ENCODE measurements around the gene CDC7. TPM values are rescaled to one million over a fixed set of nuclear protein-coding genes. Genes with fewer than 3 reads are reported as not detected.

The CDC7 gene
- total RNA-seq, 2 experiments from 2014 or later = 31.1 to 32.0 TPM

DNA sequence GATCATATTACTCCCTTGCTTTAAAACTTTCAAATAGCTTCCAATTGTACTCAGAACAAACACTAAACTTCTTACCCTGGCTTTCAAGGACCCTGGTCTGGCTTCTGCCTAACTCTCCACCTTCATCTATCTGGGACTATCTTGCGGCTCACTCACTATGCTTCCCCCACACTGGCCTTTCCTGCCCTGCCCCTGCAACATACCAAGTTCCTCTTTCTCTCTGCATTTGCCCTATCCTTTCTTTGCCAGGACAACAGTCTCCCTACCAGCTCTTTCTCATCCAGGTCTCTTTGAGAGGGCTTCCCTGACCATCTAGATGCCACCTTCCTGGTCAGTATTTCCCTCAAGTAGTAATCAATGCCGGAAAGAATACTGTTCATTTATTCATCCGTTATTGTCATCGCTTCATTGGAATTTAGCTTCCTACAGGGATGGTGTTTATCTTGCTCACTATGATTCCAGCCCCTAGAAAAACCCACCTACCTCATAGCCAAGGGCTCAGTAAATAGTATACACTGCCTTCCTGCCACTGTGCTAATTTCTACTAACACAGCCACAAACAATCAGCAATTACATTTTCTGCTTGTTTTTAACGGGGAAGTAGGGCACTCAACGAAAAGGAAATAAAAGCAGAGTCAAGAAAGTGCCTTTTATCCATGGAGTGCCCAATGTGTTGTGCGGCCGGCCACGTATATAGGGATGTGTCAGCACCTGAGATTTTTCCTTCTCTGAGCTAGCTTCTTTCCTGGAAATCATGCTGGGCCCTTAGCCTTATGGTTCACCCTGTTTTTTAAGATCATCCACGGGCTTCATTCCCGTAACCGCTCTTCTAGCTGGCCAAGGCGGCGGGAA lies 521 bp upstream of the CDC7 start:
- Mint-ChIP-seq H3K27me3 (no peaks in the 10 kb centered on the region), H3K36me3 (ENCODE audit: low read depth) (peaks cover 22% of the 10 kb centered on the region), H3K4me1 (peaks cover 21% of the 10 kb centered on the region), H3K27ac (no peak overlapping the region), H3K4me3 (no peak overlapping the region), H3K9me3 (ENCODE audit: low read depth) (no peaks in the 10 kb centered on the region)
- ChIA-PET POLR2A (no interaction called here), CTCF (interaction anchor here (0.8 to 4.0 kb wide), 3 partner anchors 12 to 432 kb away, joined by 3 to 25 read pairs (median 3); no protein-coding TSS in a partner anchor)
- intact Hi-C loops (cut with DNase I, micrococcal nuclease) = loop anchor here (2.0 to 10.0 kb wide), 12 partner anchors 173 to 1503 kb away; partner anchors contain the start of genes TGFBR3 (in 2 of the 2), BTBD8 (in 1 of the 2), GLMN (in 1 of the 2) and RPAP2 (in 1 of the 2)
- no peak for DNase-seq
- ATAC-seq = peak; percentile 31

DNA sequence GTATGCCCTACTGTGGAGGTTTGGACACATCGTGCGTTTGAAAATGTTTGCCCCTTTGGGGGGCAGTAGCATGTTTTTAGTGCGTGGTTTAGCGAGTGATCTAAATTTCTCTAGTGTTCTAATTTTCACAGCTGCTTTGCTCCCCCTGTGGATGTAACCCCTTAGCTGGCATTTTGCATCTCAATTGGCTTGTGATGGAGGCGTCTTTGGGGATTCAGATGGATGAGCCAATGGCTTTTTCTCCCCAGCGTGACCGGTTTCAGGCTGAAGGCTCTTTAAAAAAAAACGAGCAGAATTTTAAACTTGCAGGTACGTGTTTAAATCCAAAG lies 836 bp downstream of the CDC7 start:
- DNase-seq = no peak
- Mint-ChIP-seq H3K27me3 (no peaks in the 10 kb centered on the region), H3K4me3 (no peak overlapping the region), H3K4me1 (peaks cover 30% of the 10 kb centered on the region), H3K36me3 (ENCODE audit: low read depth) (peaks cover 31% of the 10 kb centered on the region), H3K27ac (no peak overlapping the region), H3K9me3 (ENCODE audit: low read depth) (no peaks in the 10 kb centered on the region)
- CTCF ChIA-PET = interaction anchor here (0.6 to 4.0 kb wide), 9 partner anchors 11 to 430 kb away, joined by 3 to 25 read pairs (median 4); no protein-coding TSS in a partner anchor
- ATAC-seq = peak; percentile 21
- intact Hi-C loops (cut with DNase I, micrococcal nuclease) = loop anchor here (1.0 to 10.0 kb wide), 15 partner anchors 55 to 1504 kb away; partner anchors contain the start of genes TGFBR3 (in 2 of the 2), BTBD8 (in 1 of the 2), GLMN (in 1 of the 2) and RPAP2 (in 1 of the 2)
- POLR2A ChIA-PET = interaction anchor here (0.7 kb wide), 2 partner anchors 75 to 313 kb away, joined by 3 to 5 read pairs; no protein-coding TSS in a partner anchor

DNA sequence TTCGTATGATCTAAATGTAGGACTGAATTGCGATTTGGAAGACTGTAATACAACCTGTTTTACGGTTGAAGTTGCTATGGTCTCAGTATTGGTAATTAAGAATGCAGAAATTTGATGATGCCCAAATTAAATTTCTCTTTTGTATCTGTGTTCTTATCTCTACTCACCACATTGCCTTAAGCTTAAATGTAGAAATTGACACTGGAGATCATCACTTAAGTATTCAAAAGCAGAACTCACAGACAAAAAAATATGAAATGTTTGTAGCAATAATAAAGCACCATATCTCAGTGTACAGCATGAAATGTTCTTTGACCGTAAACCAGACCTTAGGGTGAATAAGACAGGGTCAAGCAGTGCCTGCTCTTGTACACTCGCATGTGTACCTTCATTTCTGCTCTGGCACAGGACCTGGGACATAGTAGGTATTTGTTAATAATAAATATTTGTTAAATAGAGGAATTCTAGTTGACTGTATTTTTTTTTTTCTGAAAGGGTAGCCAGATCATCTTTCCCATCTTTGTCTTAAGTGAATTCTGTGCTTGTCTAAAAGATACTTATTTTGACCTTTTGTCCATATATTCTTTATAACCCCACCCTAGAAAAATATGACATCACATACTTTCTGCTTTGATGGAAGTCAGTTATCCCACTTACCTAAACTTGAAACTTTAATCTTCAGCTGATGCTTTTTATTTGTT lies 1.5 kb downstream of the CDC7 start:
- Mint-ChIP-seq H3K4me1 (peaks cover 30% of the 10 kb centered on the region), H3K36me3 (ENCODE audit: low read depth) (peaks cover 31% of the 10 kb centered on the region), H3K9me3 (ENCODE audit: low read depth) (no peaks in the 10 kb centered on the region), H3K27me3 (no peaks in the 10 kb centered on the region), H3K27ac (peak overlapping the region; percentile 32), H3K4me3 (no peak overlapping the region)
- CTCF ChIA-PET = interaction anchor here (0.6 to 4.0 kb wide), 10 partner anchors 10 to 426 kb away, joined by 3 to 25 read pairs (median 4); no protein-coding TSS in a partner anchor
- POLR2A ChIA-PET = interaction anchor here (0.7 kb wide), 1 partner anchor 74 kb away, joined by 3 read pairs; no protein-coding TSS in a partner anchor
- ATAC-seq (no peak), DNase-seq (no peak)
- intact Hi-C loops (cut with DNase I, micrococcal nuclease) = loop anchor here (1.0 to 10.0 kb wide), 15 partner anchors 54 to 1505 kb away; partner anchors contain the start of genes TGFBR3 (in 2 of the 2), BTBD8 (in 1 of the 2), GLMN (in 1 of the 2) and RPAP2 (in 1 of the 2)

DNA sequence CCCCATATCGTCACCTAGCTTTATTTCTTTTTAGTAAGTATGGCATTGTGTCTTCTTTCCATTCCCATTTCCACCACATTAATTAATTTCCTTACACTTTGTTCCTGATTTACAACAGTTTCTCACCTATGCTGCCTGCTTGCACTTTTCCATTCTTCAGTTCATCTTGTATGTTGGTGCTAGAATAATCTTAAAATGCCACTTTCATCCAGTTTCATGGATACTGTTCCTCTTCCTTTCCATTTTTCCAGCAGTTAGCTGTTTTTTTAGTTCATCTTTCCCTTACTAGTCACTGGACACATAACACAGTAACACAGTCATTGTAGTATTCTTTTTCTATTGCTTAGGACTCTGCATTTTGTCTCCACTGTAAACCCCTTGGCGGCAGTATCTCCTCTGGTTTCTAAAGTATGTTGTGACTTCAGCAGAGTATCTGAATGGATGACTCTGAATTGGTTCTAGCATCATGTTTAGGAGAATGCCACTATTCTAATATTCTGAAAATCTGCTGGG lies 2.1 kb downstream of the CDC7 start:
- Mint-ChIP-seq H3K4me3 (no peak overlapping the region), H3K27ac (peak overlapping the region; percentile 32), H3K36me3 (ENCODE audit: low read depth) (peaks cover 31% of the 10 kb centered on the region), H3K9me3 (ENCODE audit: low read depth) (no peaks in the 10 kb centered on the region), H3K4me1 (peaks cover 30% of the 10 kb centered on the region), H3K27me3 (no peaks in the 10 kb centered on the region)
- ChIA-PET CTCF (interaction anchor here (0.6 to 4.0 kb wide), 6 partner anchors 10 to 343 kb away, joined by 3 to 25 read pairs (median 3); no protein-coding TSS in a partner anchor), POLR2A (no interaction called here)
- intact Hi-C loops (cut with DNase I, micrococcal nuclease) = loop anchor here (5.0 to 10.0 kb wide), 6 partner anchors 220 to 1505 kb away; partner anchors contain the start of genes RPL5 (in 1 of the 2), TGFBR3 (in 1 of the 2) and ZNF326 (in 1 of the 2)
- peak; percentile 13 for ATAC-seq
- DNase-seq = peak; percentile 20

DNA sequence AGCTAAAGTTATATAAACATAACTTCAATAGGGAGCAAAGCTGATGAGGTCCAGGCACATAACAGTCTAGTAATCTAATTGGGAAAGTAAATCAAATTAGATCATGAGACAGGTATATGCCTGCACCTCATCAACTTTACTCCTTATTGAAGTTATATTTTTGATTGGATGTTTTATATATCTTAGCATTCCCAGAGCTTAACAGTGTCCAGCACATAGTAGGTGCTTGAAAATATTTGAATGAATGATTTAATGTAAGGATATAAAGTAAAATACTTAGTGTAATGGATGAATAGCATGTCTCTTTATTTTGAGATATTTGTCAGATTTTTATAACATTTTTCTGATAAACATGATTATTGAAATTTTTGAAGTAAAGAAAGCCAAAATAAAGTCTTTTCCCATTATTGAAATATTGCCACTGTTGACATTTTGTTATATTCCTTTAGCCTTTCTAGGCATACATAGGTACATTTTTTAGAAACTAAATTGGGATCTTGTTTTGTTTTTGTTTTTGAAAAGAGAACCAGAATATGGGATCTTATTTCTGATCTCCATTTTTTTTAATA lies 2.8 kb downstream of the CDC7 start:
- DNase-seq (no peak), ATAC-seq (no peak)
- no peak overlapping the region for H3K27ac Mint-ChIP-seq
- ChIA-PET POLR2A (no interaction called here), CTCF (interaction anchor here (0.5 to 4.0 kb wide), 4 partner anchors 9 to 220 kb away, joined by 3 to 25 read pairs (median 3); no protein-coding TSS in a partner anchor)
- H3K9me3 Mint-ChIP-seq (ENCODE audit: low read depth) = no peaks in the 10 kb centered on the region
- H3K4me3 Mint-ChIP-seq = no peak overlapping the region
- intact Hi-C loops (cut with DNase I, micrococcal nuclease) = loop anchor here (5.0 to 10.0 kb wide), 6 partner anchors 221 to 1506 kb away; partner anchors contain the start of genes RPL5 (in 1 of the 2), TGFBR3 (in 1 of the 2) and ZNF326 (in 1 of the 2)
- no peaks in the 10 kb centered on the region for H3K27me3 Mint-ChIP-seq
- peaks cover 31% of the 10 kb centered on the region for H3K36me3 Mint-ChIP-seq (ENCODE audit: low read depth)
- H3K4me1 Mint-ChIP-seq = peaks cover 30% of the 10 kb centered on the region

DNA sequence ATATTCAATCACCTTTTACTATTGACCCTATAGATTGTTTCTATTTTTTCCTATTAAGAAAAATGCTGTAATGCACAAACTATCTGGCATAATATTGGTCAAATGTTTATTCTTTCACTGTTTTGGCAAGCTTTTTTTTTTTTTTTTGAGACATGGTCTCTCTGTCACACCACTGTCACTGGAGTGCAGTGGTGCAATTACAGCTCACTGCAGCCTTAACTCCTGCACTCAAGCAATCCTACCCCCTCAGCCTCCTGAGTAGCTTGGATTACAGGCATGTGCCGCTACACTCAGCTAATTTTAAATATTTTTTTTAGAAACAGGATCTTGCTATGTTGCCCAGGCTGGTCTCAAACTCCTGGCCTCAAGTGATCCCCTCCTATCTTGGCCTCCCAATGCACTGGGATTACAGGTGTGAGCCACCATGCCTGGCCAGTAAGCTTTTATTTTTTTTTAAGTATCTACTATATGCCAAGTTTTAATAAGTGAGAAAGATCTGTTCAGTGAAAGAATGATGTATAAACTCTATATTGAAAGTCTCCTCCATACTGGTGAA lies 3.4 kb downstream of the CDC7 start:
- ChIA-PET CTCF (interaction anchor here (0.5 to 4.0 kb wide), 5 partner anchors 8 to 375 kb away, joined by 3 to 25 read pairs (median 3); no protein-coding TSS in a partner anchor), POLR2A (no interaction called here)
- peaks cover 30% of the 10 kb centered on the region for H3K4me1 Mint-ChIP-seq
- ATAC-seq = no peak
- peaks cover 37% of the 10 kb centered on the region for H3K36me3 Mint-ChIP-seq (ENCODE audit: low read depth)
- H3K27ac Mint-ChIP-seq = no peak overlapping the region
- no peak overlapping the region for H3K4me3 Mint-ChIP-seq
- no peaks in the 10 kb centered on the region for H3K9me3 Mint-ChIP-seq (ENCODE audit: low read depth)
- intact Hi-C loops (cut with DNase I, micrococcal nuclease) = loop anchor here (5.0 to 10.0 kb wide), 6 partner anchors 222 to 1507 kb away; partner anchors contain the start of genes RPL5 (in 1 of the 2), TGFBR3 (in 1 of the 2) and ZNF326 (in 1 of the 2)
- no peak for DNase-seq
- no peaks in the 10 kb centered on the region for H3K27me3 Mint-ChIP-seq

DNA sequence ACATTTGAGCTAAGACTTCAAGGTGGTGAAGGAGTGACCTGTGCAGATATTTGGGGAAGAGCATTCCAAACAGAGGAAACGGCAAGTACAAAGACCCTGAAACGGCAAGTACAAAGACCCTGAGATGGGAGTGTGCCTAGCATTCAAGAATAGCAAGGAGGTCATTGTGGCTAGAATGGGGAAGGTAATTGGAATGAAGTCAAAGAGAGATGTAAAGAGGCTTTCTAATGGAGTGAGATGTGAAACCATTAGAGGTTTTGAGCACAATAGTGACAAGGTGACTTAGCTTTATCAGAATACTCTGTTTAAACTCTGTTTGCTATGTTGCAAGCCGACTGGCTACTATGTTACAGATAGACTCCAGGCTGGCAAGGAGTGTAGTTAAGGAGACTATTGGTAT lies 4.4 kb downstream of the CDC7 start:
- intact Hi-C loops (cut with DNase I, micrococcal nuclease) = loop anchor here in 1 of 2 experiments (10.0 kb wide), 1 partner anchor 1330 kb away; the partner anchor contains the start of gene RPL5
- CTCF ChIA-PET = interaction anchor here (1.2 kb wide), 1 partner anchor 223 kb away, joined by 3 read pairs; no protein-coding TSS in a partner anchor
- Mint-ChIP-seq H3K4me3 (no peak overlapping the region), H3K4me1 (peaks cover 30% of the 10 kb centered on the region), H3K27ac (no peak overlapping the region), H3K27me3 (no peaks in the 10 kb centered on the region), H3K9me3 (ENCODE audit: low read depth) (no peaks in the 10 kb centered on the region), H3K36me3 (ENCODE audit: low read depth) (peaks cover 44% of the 10 kb centered on the region)
- DNase-seq (no peak), ATAC-seq (no peak)
- POLR2A ChIA-PET = interaction anchor here (0.7 kb wide), 1 partner anchor 157 kb away, joined by 3 read pairs; no protein-coding TSS in a partner anchor

DNA sequence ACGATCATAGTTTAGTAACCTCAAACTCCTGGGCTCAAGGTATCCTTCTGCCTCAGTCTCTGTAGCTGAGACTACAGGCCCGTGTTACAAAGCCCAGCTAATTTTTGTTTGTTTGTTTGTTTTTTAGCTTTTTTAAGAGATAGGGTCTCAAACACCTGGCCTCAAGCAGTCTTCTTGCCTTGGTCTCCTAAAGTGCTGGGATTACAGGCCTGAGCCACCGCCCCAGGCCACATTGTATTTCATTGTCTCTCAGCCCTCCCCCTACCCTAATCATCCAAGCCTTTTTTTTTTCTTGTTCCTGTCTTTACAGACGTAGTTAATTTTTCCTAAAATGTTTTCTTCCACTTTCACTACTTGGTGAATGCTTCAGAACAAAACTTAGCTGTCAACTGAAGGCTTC lies 5.4 kb downstream of the CDC7 start:
- H3K27ac Mint-ChIP-seq = no peak overlapping the region
- POLR2A ChIA-PET = interaction anchor here (0.7 kb wide), 1 partner anchor 215 kb away, joined by 3 read pairs; no protein-coding TSS in a partner anchor

DNA sequence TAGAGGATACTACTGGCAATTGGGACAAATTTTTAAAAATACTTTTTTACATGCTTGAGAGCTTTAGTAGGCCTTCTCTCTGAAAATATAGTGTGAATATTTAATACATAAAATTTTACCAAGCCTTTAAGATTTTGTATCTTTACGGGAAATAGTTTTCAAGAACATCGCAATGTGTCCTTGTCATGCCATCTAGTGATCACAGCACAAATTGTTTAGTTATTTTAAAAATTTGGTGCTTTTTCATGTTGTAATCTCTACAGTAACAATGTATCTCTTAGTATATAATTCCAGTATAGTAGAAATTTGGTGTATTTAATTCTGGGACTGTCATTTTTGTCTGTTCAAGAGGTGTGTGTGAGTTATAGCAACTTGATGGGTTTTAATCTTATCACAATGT lies 6.7 kb downstream of the CDC7 start:
- CTCF ChIA-PET = interaction anchor here (0.6 to 2.2 kb wide), 6 partner anchors 11 to 424 kb away, joined by 3 to 6 read pairs (median 4); no protein-coding TSS in a partner anchor
- Mint-ChIP-seq H3K27me3 (no peaks in the 10 kb centered on the region), H3K36me3 (ENCODE audit: low read depth) (peaks cover 49% of the 10 kb centered on the region), H3K4me3 (no peak overlapping the region), H3K27ac (no peak overlapping the region), H3K4me1 (peaks cover 30% of the 10 kb centered on the region), H3K9me3 (ENCODE audit: low read depth) (no peaks in the 10 kb centered on the region)
- DNase-seq (no peak), ATAC-seq (no peak)
- intact Hi-C loops (cut with DNase I, micrococcal nuclease) = loop anchor here in 1 of 2 experiments (10.0 kb wide), 1 partner anchor 1327 kb away; the partner anchor contains the start of gene RPL5
- POLR2A ChIA-PET = no interaction called here

More for the DNA sequence above, 5.4 kb downstream of the CDC7 start:
- peaks cover 33% of the 10 kb centered on the region for H3K4me1 Mint-ChIP-seq
- DNase-seq (no peak), ATAC-seq (no peak)
- intact Hi-C loops (cut with DNase I, micrococcal nuclease) = loop anchor here in 1 of 2 experiments (10.0 kb wide), 1 partner anchor 1329 kb away; the partner anchor contains the start of gene RPL5
- CTCF ChIA-PET = interaction anchor here (0.7 to 2.2 kb wide), 5 partner anchors 12 to 425 kb away, joined by 3 to 6 read pairs (median 3); no protein-coding TSS in a partner anchor
- no peak overlapping the region for H3K4me3 Mint-ChIP-seq
- H3K9me3 Mint-ChIP-seq (ENCODE audit: low read depth) = no peaks in the 10 kb centered on the region
- no peaks in the 10 kb centered on the region for H3K27me3 Mint-ChIP-seq
- peaks cover 50% of the 10 kb centered on the region for H3K36me3 Mint-ChIP-seq (ENCODE audit: low read depth)

DNA sequence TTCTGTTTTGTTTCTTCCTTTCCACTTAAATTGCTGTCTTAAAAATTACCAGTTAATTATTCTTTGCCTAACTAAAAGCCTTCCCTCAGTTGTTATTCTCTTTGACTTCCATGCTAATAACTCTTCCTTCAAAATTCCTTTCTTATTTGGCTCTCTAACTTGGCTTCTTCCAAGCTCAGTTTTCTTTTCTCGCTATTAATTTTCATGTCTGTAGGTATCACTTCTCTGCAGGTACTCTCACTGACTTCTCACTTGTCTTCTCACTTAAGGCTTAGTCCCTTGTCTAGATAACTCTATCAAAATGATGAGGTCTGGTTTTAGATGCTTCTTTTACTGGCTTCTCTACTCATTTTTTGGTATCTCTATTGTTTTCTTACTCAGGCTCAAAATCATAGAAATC lies 10.1 kb downstream of the CDC7 start:
- intact Hi-C loops (cut with DNase I, micrococcal nuclease) = loop anchor here (1.0 to 5.0 kb wide), 2 partner anchors 48 to 417 kb away; no protein-coding TSS in a partner anchor
- ATAC-seq (no peak), DNase-seq (no peak)
- H3K36me3 Mint-ChIP-seq (ENCODE audit: low read depth) = peaks cover 44% of the 10 kb centered on the region
- H3K27me3 Mint-ChIP-seq = no peaks in the 10 kb centered on the region
- POLR2A ChIA-PET = no interaction called here
- CTCF ChIA-PET = interaction anchor here (0.7 to 4.3 kb wide), 2 partner anchors 9 to 213 kb away, joined by 3 to 25 read pairs; partner anchors contain the start of gene CDC7
- no peaks in the 10 kb centered on the region for H3K9me3 Mint-ChIP-seq (ENCODE audit: low read depth)
- H3K4me1 Mint-ChIP-seq = peaks cover 10% of the 10 kb centered on the region
- no peak overlapping the region for H3K4me3 Mint-ChIP-seq
- peak overlapping the region; percentile 14 for H3K27ac Mint-ChIP-seq

All from activated CD4-positive, alpha-beta T cell treated with anti-CD3 and anti-CD28 coated beads for 36 hours (primary cell).